VCaP (cell line): ENCODE results near the gene PAPPA2.

ENCODE experiments used
- H3K27ac ChIP-seq: fragments of 450-650 bp; 2 replicates; pipeline ENCODE4 v1.5.1; 2017
- CTCF ChIP-seq: fragments of 450-650 bp; conservative IDR thresholded peaks from 2 replicates; pipeline ENCODE4 v1.5.1; 2017; ENCODE audit warnings: mild to moderate bottlenecking, moderate library complexity

PAPPA2 gene

GRCh38 chr1:176699821-176700220, 236.8 kb downstream of the PAPPA2 start:
- no peak overlapping the region for H3K27ac ChIP-seq
- TF ChIP-seq CTCF = no peak

- no peak overlapping the region for H3K27ac ChIP-seq
- no peak for TF ChIP-seq CTCF
Measured at GRCh38 chr1:176701151-176701866, 238.3 kb downstream of the PAPPA2 start.

GRCh38 chr1:176702901-176703300, 239.9 kb downstream of the PAPPA2 start:
- no peak overlapping the region for H3K27ac ChIP-seq
- no peak for TF ChIP-seq CTCF

DNA sequence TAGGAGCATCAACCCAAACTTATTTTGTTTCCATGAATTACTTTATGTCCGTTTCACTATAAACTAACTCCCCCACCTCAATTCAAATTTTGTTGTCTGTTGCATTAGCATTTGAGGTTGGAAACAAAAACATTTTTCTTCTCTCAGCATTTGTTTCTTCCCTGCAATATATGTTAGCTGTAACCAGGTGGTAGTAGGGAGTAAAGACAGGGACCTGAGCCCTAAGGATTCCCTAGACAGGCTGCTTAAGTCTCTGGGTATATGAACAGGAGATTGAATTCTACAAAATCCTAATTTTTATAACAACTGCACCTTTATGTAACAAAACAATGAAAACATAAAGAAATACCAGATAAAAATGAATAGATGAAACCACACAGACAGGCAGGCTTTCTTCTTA, 242.6 kb downstream of the PAPPA2 start:
- no peak for TF ChIP-seq CTCF
- H3K27ac ChIP-seq = no peak overlapping the region

DNA sequence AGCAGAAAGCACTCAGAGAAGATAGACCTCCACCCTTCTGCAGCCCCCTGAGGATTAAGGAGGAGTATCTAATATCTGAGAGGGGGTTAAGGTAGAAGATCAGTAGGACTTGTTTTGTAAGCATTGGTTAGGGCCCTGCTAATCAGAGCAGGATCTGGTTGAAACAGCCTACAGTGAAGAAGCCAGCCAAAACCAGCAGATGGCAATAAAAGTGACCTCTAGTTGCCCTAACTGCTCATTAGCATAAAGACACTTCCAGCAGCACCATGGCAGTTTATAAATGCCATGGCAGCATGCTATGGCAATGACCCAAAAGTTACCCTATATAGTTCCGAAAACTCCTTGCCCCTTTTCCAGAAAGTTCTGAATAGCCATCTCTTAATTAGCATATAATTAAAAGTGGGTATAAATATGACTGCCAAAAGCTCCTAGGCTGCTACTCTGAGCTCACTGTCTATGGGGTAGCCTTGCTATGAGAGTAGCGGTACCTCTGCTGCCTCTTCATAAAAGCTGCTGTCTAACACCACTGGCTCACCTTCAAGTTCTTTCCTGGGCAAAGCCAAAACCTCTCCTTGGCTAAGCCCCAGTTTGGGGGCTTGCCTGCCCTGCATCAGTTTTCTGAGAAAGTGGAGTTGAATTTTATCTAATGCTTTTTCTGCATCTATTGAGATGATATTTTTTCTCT, 254.2 kb downstream of the PAPPA2 start:
- no peak overlapping the region for H3K27ac ChIP-seq
- peak; percentile 11; the same call in 1 of the 2 replicates for TF ChIP-seq CTCF

DNA sequence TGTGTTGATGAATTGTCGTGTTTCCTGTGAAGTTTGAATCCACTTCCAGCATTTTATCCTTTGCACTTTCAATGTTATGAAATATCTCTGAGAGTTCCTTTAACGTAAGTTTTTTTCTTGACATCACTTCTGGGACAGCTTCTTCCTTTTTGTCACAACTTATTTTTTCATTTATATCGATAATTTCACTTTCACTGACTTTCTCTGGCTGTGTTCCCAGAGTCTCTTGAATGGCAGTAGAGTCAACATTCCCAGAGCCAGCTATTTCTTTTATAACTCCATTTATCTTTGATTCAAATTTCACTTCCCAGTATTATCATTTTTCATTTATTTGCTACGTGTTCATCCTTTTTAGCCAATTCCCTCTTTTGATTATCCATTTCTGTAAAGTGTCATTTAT, 256.5 kb downstream of the PAPPA2 start:
- TF ChIP-seq CTCF = no peak
- no peak overlapping the region for H3K27ac ChIP-seq

- no peak overlapping the region for H3K27ac ChIP-seq
- no peak for TF ChIP-seq CTCF
Measured at GRCh38 chr1:176720838-176721237, 257.9 kb downstream of the PAPPA2 start.
